H9 (cell line): Measurements from ENCODE around the gene OR8D2. TPM values are rescaled to one million over a fixed set of nuclear protein-coding genes. Genes with fewer than 3 reads are reported as not detected.

ENCODE experiments used
- DNase-seq: peaks from one replicate; pipeline ENCODE4 v3.0.0-alpha.2; 2017
- H2AFZ ChIP-seq: one replicate; pipeline ENCODE4 v1.6.1; 2013; ENCODE audit warnings: mild to moderate bottlenecking, low read length, control low read depth, moderate library complexity
- H2AK5ac ChIP-seq: 2 replicates; pipeline ENCODE4 v1.6.1; 2013; ENCODE audit warnings: low read length, control low read depth, mixed read lengths; ENCODE audit not compliant: insufficient read length
- H2BK120ac ChIP-seq: one replicate; pipeline ENCODE4 v1.6.1; 2013; ENCODE audit warnings: low read depth, mild to moderate bottlenecking, low read length, control low read depth, inconsistent platforms; ENCODE audit not compliant: poor library complexity, severe bottlenecking
- H2BK12ac ChIP-seq: 2 replicates; pipeline ENCODE4 v1.6.1; 2013; ENCODE audit warnings: low read length, control low read depth, mixed read lengths, low read depth; ENCODE audit not compliant: insufficient read length
- H2BK15ac ChIP-seq: 2 replicates; pipeline ENCODE4 v1.6.1; 2013; ENCODE audit warnings: low read depth, low read length, control low read depth
- H2BK20ac ChIP-seq: one replicate; pipeline ENCODE4 v1.6.1; 2013; ENCODE audit warnings: low read depth, mild to moderate bottlenecking, low read length, control low read depth, inconsistent platforms; ENCODE audit not compliant: poor library complexity, severe bottlenecking
- H2BK5ac ChIP-seq: 2 replicates; pipeline ENCODE4 v1.6.1; 2013; ENCODE audit warnings: low read length, control low read depth, mixed read lengths; ENCODE audit not compliant: insufficient read length
- H3K14ac ChIP-seq: 2 replicates; pipeline ENCODE4 v1.6.1; 2013; ENCODE audit warnings: low read length, control low read depth; ENCODE audit not compliant: insufficient read depth
- H3K18ac ChIP-seq: 2 replicates; pipeline ENCODE4 v1.6.1; 2013; ENCODE audit warnings: low read depth, mild to moderate bottlenecking, mixed read lengths, low read length, control low read depth; ENCODE audit not compliant: insufficient read length
- H3K23ac ChIP-seq: 2 replicates; pipeline ENCODE4 v1.6.1; 2013; ENCODE audit warnings: low read length, control low read depth, mixed read lengths, low read depth; ENCODE audit not compliant: insufficient read length
- H3K23me2 ChIP-seq: 2 replicates; pipeline ENCODE4 v1.6.1; 2013; ENCODE audit warnings: low read depth, mild to moderate bottlenecking, mixed read lengths, low read length, control low read depth; ENCODE audit not compliant: insufficient read length, poor library complexity, severe bottlenecking
- H3K27ac ChIP-seq: 2 replicates; pipeline ENCODE4 v1.5.1; 2013; ENCODE audit warnings: low read length, control low read depth, mixed read lengths, low read depth; ENCODE audit not compliant: insufficient read length
- H3K27me3 ChIP-seq: 2 replicates; pipeline ENCODE4 v1.6.1; 2013; ENCODE audit warnings: low read length, control low read depth, inconsistent platforms; ENCODE audit not compliant: insufficient read depth
- H3K4ac ChIP-seq: 2 replicates; pipeline ENCODE4 v1.6.1; 2013; ENCODE audit warnings: low read depth, mild to moderate bottlenecking, control low read depth, inconsistent platforms, low read length, moderate library complexity
- H3K4me1 ChIP-seq: 2 replicates; pipeline ENCODE4 v1.6.1; 2013; ENCODE audit warnings: low read length, control low read depth, inconsistent platforms; ENCODE audit not compliant: insufficient read depth
- H3K4me2 ChIP-seq: 2 replicates; pipeline ENCODE4 v1.6.1; 2013; ENCODE audit warnings: low read length, control low read depth, mixed read lengths; ENCODE audit not compliant: insufficient read length, insufficient read depth
- H3K56ac ChIP-seq: 2 replicates; pipeline ENCODE4 v1.6.1; 2013; ENCODE audit warnings: low read depth, mild to moderate bottlenecking, mixed read lengths, low read length, control low read depth; ENCODE audit not compliant: insufficient read length
- H3K79me1 ChIP-seq: 2 replicates; pipeline ENCODE4 v1.6.1; 2013; ENCODE audit warnings: low read depth, mild to moderate bottlenecking, moderate library complexity, low read length, control low read depth, inconsistent platforms; ENCODE audit not compliant: insufficient read depth, poor library complexity, severe bottlenecking
- H3K79me2 ChIP-seq: 2 replicates; pipeline ENCODE4 v1.6.1; 2013; ENCODE audit warnings: low read length, control low read depth, inconsistent platforms; ENCODE audit not compliant: insufficient read depth
- H3K9ac ChIP-seq: 2 replicates; pipeline ENCODE4 v1.6.1; 2013; ENCODE audit warnings: low read length, control low read depth, mixed read lengths; ENCODE audit not compliant: insufficient read length; ENCODE audit errors: extremely low read depth
- H3K9me3 ChIP-seq: one replicate; pipeline ENCODE4 v1.6.1; 2013; ENCODE audit warnings: low read depth, low read length, inconsistent platforms; ENCODE audit not compliant: control insufficient read depth
- H3T11ph ChIP-seq: one replicate; pipeline ENCODE4 v1.6.1; 2013; ENCODE audit warnings: mild to moderate bottlenecking, low read length, control low read depth, inconsistent platforms
- H4K20me1 ChIP-seq: one replicate; pipeline ENCODE4 v1.6.1; 2013; ENCODE audit not compliant: control insufficient read depth, insufficient read length, insufficient read depth
- H4K5ac ChIP-seq: 2 replicates; pipeline ENCODE4 v1.6.1; 2013; ENCODE audit warnings: low read depth, mild to moderate bottlenecking, mixed read lengths, low read length, control low read depth; ENCODE audit not compliant: insufficient read length
- H4K8ac ChIP-seq: replicated peaks from 2 replicates; pipeline ENCODE4 v1.6.1; 2013; ENCODE audit warnings: low read length, control low read depth, mixed read lengths, low read depth; ENCODE audit not compliant: insufficient read length
- H4K91ac ChIP-seq: 2 replicates; pipeline ENCODE4 v1.6.1; 2013; ENCODE audit warnings: low read depth, mild to moderate bottlenecking, moderate library complexity, mixed read lengths, low read length, control low read depth; ENCODE audit not compliant: insufficient read length
- H3K27ac Mint-ChIP-seq, 3 experiments: 2 replicates in 2 of 3; 3 replicates in 1 of 3; pipeline ENCODE4 v1.8.0; 2020 to 2021; ENCODE audit warnings: mixed read lengths in 3 of 3, mild to moderate bottlenecking in 1 of 3, moderate library complexity in 1 of 3
- H3K27me3 Mint-ChIP-seq: 2 replicates; pipeline ENCODE4 v1.8.0; 2021; ENCODE audit warnings: low read depth, mild to moderate bottlenecking, moderate library complexity, mixed read lengths
- H3K36me3 Mint-ChIP-seq, 3 experiments: 2 replicates in 2 of 3; 3 replicates in 1 of 3; pipeline ENCODE4 v1.8.0; 2020 to 2021; ENCODE audit warnings: low read depth in 3 of 3, mixed read lengths in 3 of 3; ENCODE audit not compliant: insufficient read depth in 1 of 3
- H3K4me1 Mint-ChIP-seq, 2 experiments: 2 replicates each; pipeline ENCODE4 v1.8.0; 2020; ENCODE audit warnings: mixed read lengths in 2 of 2
- H3K4me3 Mint-ChIP-seq, 2 experiments: 2 replicates in 1 of 2; 3 replicates in 1 of 2; pipeline ENCODE4 v1.8.0; 2020 to 2021; ENCODE audit warnings: mild to moderate bottlenecking in 2 of 2, mixed read lengths in 2 of 2, moderate library complexity in 1 of 2
- H3K9me3 Mint-ChIP-seq, 2 experiments: 2 replicates in 1 of 2; 3 replicates in 1 of 2; pipeline ENCODE4 v1.8.0; 2020; ENCODE audit warnings: mild to moderate bottlenecking in 2 of 2, mixed read lengths in 2 of 2, moderate library complexity in 1 of 2
- WGBS: extraction: QIAGEN DNeasy Blood & Tissue Kit; methylation state at CpG from one replicate; pipeline ENCODE4 v1.1.7; 2013; ENCODE audit warnings: missing lambda C conversion rate, low lambda C conversion rate, mixed read lengths; ENCODE audit not compliant: insufficient read length; ENCODE audit errors: extremely low coverage; 5-methylcytosine and 5-hydroxymethylcytosine counted together
- total RNA-seq: library from RNA; stranded (reverse); gene quantifications from 2 replicates; pipeline ENCODE4 v1.2.1, GENCODE V29; 2021
- TF ChIP-seq, protein P1 (sequence below): fragments of 200-600 bp; sonication (generic); conservative IDR thresholded peaks from 3 replicates; pipeline ENCODE4 v1.8.0; 2021; ENCODE audit warnings: antibody characterized with exemption, mild to moderate bottlenecking

Gene OR8D2
- total RNA-seq, 1 experiment from 2014 or later: not detected

DNA sequence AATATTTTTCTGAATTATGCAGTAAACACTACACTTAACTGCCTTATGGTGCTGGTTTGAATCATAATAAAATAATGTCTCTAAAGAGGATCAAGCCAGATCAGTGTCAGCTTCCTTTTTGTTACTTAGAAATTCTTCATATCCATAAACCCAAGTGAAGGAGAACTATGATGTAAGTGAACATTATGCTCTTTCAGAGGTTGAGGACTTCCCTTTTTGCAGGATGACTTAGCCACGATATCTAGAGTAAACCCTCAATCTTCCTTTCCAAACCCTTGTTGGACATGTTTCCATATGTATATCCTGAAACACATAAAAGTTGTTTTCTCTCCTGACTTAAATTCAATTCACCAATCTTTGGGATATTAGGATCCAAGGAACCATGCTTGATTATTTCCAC is 25.3 kb downstream of the OR8D2 start:
- no peak overlapping the region for H4K8ac ChIP-seq
- H2BK5ac ChIP-seq: no peak overlapping the region
- no peaks in the 10 kb centered on the region for H3K9me3 ChIP-seq
- H3K4me3 Mint-ChIP-seq: no peak overlapping the region
- no peak overlapping the region for H4K5ac ChIP-seq
- no peaks in the 10 kb centered on the region for H3K4me1 ChIP-seq
- no peaks in the 10 kb centered on the region for H3K23me2 ChIP-seq
- no peaks in the 10 kb centered on the region for H3K79me2 ChIP-seq
- no peak overlapping the region for H2BK15ac ChIP-seq
- TF ChIP-seq, protein P1, sequence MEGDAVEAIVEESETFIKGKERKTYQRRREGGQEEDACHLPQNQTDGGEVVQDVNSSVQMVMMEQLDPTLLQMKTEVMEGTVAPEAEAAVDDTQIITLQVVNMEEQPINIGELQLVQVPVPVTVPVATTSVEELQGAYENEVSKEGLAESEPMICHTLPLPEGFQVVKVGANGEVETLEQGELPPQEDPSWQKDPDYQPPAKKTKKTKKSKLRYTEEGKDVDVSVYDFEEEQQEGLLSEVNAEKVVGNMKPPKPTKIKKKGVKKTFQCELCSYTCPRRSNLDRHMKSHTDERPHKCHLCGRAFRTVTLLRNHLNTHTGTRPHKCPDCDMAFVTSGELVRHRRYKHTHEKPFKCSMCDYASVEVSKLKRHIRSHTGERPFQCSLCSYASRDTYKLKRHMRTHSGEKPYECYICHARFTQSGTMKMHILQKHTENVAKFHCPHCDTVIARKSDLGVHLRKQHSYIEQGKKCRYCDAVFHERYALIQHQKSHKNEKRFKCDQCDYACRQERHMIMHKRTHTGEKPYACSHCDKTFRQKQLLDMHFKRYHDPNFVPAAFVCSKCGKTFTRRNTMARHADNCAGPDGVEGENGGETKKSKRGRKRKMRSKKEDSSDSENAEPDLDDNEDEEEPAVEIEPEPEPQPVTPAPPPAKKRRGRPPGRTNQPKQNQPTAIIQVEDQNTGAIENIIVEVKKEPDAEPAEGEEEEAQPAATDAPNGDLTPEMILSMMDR: no peak
- peaks cover 0 to 2% of the 10 kb centered on the region in 2 experiments; a peak in 1 of 5 replicates for H3K9me3 Mint-ChIP-seq
- H2BK12ac ChIP-seq: no peak overlapping the region
- H2AFZ ChIP-seq: no peak overlapping the region
- H3K27me3 Mint-ChIP-seq: no peaks in the 10 kb centered on the region; the same call in 1 of the 2 replicates
- H3K27ac ChIP-seq: no peak overlapping the region
- no peak overlapping the region for H3K23ac ChIP-seq
- H2AK5ac ChIP-seq: no peak overlapping the region
- H3K27ac Mint-ChIP-seq: no peak overlapping the region
- no peak overlapping the region for H2BK120ac ChIP-seq
- no peak overlapping the region for H3K9ac ChIP-seq
- H3K14ac ChIP-seq: no peak overlapping the region
- no peak overlapping the region for H3K4ac ChIP-seq
- H2BK20ac ChIP-seq: no peak overlapping the region
- no peak for DNase-seq
- no peak overlapping the region for H3K4me2 ChIP-seq
- no CpG with 5 or more reads among the region's 1 CpG for WGBS
- H3K56ac ChIP-seq: no peak overlapping the region
- no peak overlapping the region for H4K91ac ChIP-seq
- peaks cover 0 to 4% of the 10 kb centered on the region in 2 experiments; a peak in 1 of 4 replicates for H3K4me1 Mint-ChIP-seq
- no peaks in the 10 kb centered on the region for H3K27me3 ChIP-seq
- no peaks in the 10 kb centered on the region for H3K79me1 ChIP-seq
- H3K18ac ChIP-seq: no peak overlapping the region
- H3K36me3 Mint-ChIP-seq: no peaks in the 10 kb centered on the region; a peak in 1 of 7 replicates
- no peaks in the 10 kb centered on the region for H4K20me1 ChIP-seq
- no peak overlapping the region for H3T11ph ChIP-seq
